HG03045 (cell line): ENCODE measurements around the gene ADM5.

Experiments
- ATAC-seq: cut with Tn5 transposase; IDR thresholded peaks from one replicate; pipeline ENCODE4 v1.9.1; 2021; ENCODE audit warnings: mild to moderate bottlenecking, moderate library complexity; ENCODE audit not compliant: unreplicated experiment

ADM5 gene, protein sequence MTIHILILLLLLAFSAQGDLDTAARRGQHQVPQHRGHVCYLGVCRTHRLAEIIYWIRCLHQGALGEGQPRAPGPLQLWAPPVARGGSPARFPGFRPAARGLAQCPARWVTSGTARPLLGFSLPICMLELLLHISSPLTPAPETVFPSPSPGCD

DNA sequence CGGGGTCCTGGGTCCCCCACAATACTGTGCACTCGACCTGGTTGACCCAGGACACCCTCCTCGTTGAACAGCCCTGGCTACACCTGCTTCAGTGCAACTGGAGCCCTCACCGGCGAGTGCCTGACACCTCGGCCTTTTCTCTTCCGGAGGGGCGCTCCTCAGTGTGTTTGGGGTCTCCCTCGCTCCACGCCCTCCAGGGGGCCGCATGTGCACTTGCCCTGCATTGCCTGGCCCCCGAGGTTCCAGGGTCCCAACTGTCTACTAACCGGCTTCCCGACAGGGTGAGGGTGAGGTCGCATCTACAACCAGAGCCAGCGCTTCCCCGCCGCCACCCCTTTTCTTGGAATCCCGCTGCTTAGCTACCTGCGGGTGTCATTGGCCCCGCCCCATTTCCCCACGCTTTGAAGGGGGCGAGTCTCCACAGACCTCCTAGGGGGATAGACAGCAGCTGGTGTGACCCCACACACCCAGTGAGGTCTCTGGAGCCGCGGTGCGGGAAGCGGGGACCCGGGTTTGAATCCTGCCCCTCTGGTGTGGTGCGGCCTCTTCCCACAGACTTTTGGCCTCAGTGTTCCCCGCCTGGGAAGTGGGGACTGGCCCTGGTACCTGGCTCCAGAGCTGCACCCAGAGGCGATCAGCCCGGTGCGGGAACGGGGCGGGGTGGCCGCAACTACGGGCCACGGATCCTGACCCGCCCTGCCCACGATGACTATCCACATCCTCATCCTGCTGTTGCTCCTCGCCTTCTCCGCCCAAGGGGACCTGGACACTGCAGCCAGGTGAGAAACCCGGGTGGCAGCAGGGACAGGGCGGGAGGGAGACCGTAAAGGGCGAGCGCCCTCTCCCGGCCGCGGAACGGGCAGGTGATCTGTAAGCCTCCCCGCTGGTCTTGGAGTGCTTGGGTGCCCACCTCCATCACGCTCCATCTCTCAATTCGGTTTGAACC, at the start of gene ADM5:
Gene ADM5, plus strand, starts transcription at position 462 of the 946 bp plus-strand sequence. Its CDS starts 244 bp downstream, at position 706.
- no peak for ATAC-seq

- ATAC-seq = peak; percentile 55
These were observed 49.1 kb upstream of the ADM5 start, which contains the start of gene RRAS for GRCh38 chr19:49640113-49640898. TSS of gene RRAS (minus strand) at chr19:49640143. CDS start at chr19:49640098, 45 bp downstream.

DNA sequence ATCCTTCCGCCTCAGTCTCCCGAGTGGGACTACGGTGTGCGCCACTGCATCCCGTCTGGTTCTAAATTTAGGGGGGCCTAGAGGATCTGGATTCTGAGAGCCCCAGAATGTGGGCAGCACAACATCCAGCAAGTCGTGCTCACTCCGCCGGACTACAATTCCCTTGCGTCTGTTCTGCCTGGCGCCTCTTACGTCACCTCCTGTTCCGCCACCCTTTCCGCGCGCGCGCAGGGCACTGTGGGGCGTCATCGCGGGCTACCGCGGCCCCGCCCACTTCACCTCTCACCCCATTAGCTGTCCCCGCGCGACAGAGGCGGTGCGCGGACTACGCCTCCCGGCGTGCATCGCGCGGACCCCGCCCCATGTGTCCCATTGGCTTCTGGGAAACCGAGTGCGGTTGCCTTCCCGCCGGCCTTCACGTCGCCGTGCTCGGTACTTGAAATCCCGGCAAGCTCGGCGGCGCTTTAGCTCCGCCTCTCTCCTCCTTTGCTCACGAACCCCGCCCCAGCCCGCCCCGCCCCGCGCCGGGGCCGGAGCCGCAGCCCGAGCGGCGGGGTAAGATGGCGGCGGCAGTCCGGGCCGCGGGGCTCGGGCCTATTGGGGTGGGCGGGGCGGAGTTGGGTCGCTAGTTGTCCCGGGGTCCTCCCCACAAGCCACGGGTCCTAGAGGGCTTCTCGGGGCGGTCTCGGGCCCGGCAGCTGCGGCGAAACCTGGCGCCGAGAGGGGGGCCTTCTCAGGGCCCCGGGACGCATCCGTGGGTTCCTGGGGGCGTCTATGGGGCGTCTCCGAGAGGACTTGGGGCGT, 47.5 kb upstream of the ADM5 start, which contains the start of gene SCAF1:
Gene SCAF1, plus strand, starts transcription at position 522 of the 804 bp plus-strand sequence. CDS start 2,818 bp downstream, outside the sequence.
- ATAC-seq = peak; percentile 54

DNA sequence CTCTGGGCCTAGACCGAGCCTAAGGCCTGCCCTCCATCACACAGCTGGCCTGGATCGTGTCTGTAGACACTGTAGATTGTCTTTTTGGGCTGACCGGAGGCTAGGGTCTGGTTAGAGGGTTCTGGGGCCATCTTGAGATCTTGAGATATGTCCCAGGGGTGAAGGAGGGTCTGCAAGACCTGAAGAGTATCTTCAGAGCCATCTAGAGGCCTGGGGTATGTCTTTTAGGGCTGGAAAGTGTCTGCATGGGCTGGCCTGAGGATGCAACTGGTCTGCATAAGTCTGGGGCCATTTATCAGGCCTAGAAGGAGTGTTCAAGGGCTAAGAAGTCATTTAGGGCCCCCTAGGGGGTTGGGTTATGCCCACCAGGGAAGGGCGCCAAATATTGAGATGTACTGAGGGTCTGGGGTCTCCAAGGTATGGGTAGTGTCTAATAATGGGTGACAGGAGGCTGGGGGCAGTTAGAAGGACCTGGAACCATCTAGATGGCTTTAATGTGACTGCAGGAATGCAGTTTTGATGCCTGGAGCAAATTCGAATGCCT, 46.8 kb upstream of the ADM5 start:
- ATAC-seq = no peak

DNA sequence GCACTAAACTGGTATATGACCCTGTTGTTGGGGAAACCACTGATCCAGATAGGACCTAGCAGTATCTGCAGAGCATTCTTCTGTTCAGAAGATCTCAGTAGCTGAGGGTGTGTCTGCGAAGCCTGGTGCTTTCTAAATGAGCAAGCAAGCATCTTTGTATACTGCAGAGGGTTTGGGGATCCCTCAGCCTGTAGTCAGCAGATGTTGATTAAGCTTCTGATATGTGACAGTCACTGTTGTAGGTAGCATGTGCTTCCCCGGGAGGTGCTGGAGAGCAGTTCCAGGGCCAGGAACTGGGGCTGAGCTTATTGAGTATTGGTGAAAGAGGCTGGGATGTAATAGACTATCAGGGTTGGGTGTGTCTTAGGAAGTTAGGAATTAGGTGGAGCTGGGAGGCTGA, 45.9 kb upstream of the ADM5 start:
- ATAC-seq = no peak

GRCh38 chr19:49645592-49645991, 43.8 kb upstream of the ADM5 start:
- no peak for ATAC-seq

DNA sequence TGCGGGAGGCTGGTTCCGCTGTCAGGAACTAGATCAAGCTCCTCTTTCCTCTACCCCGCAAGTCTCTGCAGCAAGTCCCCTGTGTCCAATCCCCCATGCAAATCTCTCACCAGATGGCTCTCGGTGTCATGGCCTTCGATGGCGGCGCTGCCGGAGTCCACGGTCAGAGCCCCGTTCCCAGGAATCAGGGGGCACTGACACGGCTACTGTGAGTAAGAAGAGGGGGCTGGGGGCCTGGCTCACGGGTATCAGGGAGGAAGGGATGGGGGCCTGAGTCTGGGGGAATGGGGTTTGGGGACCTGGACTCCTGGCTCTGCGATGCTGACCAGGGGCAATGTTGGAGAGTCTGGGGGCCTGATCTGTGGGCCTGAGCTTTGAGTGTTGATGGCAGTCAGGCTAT, 43.4 kb upstream of the ADM5 start:
- ATAC-seq = no peak

DNA sequence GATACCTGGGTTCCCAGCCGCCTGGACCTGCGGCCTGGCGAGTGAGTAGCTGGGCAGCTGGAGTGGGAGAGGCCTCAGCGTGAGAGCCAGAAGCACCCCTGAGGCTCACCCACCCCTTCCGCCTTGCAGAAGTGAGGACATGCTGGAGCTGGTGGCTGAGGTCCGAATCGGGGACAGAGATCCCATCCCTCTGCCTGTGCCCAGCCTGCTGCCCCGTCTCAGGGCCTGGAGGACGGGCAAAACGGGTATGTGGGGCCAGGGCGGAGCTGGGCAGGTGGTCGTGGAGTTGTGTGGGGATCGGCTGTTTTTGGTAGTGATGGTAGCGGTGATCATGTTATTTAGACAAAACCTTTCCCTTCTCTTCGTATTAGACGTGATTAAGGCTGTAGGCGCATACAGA, 42.8 kb upstream of the ADM5 start:
- ATAC-seq = no peak

- ATAC-seq = no peak
These were observed 38.2 kb upstream of the ADM5 start for GRCh38 chr19:49651029-49651819.

GRCh38 chr19:49651820-49652550, 37.4 kb upstream of the ADM5 start:
- ATAC-seq = no peak

DNA sequence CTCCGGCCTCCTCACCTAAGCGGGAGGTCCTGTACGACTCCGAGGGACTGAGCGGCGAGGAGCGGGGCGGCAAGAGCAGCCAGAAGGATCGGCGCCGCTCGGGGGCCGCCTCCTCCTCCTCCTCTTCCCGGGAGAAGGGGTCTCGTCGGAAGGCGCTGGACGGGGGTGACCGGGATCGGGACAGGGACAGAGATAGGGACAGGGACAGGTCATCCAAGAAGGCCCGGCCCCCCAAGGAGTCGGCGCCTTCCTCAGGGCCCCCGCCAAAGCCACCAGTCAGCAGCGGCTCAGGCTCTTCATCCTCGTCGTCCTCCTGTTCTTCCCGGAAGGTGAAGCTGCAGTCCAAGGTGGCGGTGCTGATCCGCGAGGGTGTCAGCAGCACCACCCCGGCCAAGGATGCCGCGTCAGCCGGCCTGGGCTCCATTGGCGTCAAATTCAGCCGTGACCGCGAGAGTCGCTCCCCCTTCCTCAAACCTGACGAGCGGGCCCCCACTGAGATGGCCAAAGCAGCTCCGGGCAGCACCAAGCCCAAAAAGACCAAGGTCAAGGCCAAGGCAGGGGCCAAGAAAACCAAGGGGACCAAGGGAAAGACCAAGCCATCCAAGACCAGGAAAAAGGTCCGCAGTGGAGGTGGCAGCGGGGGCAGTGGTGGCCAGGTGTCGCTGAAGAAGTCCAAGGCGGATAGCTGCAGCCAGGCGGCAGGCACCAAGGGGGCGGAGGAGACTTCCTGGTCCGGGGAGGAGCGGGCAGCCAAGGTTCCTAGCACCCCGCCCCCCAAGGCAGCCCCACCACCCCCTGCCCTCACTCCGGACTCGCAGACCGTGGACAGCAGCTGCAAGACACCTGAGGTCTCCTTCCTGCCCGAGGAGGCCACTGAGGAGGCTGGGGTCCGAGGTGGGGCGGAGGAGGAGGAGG, 36.6 kb upstream of the ADM5 start:
- no peak for ATAC-seq

- ATAC-seq = no peak
These were observed 36.0 kb upstream of the ADM5 start for GRCh38 chr19:49653466-49653806.

- no peak for ATAC-seq
These were observed 34.8 kb upstream of the ADM5 start for GRCh38 chr19:49654581-49654980.

GRCh38 chr19:49655570-49656455, 33.6 kb upstream of the ADM5 start:
- no peak for ATAC-seq

DNA sequence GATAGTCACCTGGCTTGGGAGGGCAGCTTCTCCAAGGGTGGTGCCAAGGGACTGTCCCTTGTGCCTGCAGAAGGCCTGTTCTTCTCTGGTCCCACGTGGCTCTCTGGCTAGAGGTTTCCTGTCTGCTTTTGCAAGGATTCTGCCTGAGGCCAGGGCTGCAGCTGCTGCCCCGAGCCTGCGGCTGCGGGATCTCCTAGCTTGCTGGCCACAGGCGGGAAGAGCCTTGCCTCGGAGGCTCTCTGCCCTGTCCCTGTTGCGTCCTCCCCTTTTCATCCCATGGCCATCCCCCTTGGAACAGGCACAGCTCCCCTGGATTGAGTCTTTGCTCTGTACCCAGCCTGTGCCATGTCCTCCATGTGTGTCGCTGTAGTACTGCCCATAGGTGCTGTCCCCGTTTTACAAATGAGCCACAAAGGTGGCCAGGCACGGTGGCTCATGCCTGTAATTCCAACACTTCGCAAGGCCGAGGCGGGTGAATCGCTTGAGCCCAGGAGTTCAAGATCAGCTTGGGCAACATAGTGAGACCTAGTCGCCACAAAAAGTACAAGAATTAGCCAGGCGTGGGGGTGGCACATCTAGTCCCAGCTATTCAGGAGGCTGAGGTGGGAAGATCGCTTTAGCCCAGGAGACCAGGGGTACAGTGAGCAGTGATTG, 32.8 kb upstream of the ADM5 start:
- ATAC-seq = no peak

DNA sequence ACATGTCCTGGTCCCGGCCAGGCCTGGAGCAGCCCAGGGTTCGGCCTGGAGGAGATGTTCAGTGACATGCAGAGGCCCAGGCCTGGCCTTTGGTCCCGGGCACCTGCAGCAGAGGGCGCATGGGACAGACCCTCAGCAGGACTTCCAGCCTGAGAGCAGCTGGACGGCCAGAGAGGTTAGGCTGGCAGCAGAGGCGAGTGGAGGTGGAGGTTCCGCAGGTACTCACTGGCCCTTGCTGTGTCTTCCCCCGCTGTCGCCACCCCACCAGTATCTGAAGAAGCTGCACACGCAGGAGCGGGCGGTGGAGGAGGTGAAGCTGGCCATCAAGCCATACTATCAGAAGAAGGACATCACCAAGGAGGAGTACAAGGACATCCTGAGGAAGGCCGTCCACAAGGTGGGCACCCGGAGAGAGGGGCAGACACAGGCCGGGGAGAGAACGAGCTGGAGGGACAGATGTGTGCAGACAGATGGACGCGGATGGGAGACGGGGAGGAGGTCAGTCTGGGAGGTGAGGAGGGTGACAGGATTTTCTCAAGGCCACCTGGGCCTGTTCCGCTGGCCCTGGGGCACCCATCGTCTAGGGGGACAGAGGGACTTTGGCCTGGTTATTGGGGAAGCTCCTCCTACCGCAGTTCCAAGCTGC, 31.8 kb upstream of the ADM5 start:
- ATAC-seq = no peak
